Epithelial cell of prostate (primary cell): Measurements from ENCODE around the gene RASAL1.

Source experiments
- DNase-seq: peaks from one replicate; pipeline ENCODE4 v3.0.0-alpha.2; 2011; ENCODE audit warnings: low read depth, low spot score
- H3K27ac ChIP-seq: fragments of 450-650 bp; 2 replicates; pipeline ENCODE4 v1.5.1; 2017; ENCODE audit warnings: mild to moderate bottlenecking

The RASAL1 gene

GRCh38 chr12:113063396-113064350 lies 71.9 kb downstream of the RASAL1 start:
- no peak overlapping the region for H3K27ac ChIP-seq
- no peak for DNase-seq

DNA sequence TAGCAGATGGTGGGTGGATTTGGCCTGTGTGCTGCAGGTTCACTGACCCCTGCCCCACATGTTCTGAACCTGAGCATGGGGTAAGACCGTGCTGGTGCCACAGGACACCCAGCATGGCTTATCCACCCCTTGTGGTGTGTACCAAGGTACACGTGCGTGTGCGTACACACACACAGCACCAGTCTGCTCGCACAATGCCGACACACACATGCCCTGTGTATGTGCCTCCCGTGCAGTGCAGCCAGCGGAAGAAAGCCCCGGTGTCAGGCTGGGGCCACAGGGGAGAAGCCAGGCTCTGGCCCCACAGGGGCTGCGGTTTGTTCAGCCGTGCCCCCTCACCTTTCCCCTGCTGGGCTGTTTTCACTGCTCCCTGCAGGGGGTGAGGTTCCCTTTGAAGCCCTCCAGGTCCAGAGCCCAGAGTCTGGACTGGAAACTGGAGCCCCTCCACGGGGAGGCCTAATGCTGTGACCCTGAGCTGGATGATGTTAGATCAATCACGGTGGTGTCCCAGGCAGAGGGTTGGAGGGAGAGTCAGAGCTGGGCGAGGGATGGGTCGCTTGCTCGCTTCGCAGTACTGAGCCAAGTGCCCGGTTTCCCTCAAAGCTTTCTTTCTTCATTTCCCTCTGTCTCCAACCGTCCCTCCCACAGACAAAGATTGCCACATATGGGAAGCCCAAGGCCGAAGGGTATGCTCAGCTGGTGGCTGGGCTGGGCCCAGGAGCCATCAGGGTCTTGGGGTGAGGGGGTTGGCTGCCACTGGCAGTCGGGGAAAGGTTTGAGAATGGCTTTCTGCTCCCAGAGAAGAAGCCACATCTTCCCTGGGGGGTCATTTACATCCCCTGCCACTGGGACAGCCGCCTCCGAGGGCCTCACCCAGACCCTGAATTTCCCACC lies 72.8 kb downstream of the RASAL1 start:
- no peak overlapping the region for H3K27ac ChIP-seq
- DNase-seq: no peak

DNA sequence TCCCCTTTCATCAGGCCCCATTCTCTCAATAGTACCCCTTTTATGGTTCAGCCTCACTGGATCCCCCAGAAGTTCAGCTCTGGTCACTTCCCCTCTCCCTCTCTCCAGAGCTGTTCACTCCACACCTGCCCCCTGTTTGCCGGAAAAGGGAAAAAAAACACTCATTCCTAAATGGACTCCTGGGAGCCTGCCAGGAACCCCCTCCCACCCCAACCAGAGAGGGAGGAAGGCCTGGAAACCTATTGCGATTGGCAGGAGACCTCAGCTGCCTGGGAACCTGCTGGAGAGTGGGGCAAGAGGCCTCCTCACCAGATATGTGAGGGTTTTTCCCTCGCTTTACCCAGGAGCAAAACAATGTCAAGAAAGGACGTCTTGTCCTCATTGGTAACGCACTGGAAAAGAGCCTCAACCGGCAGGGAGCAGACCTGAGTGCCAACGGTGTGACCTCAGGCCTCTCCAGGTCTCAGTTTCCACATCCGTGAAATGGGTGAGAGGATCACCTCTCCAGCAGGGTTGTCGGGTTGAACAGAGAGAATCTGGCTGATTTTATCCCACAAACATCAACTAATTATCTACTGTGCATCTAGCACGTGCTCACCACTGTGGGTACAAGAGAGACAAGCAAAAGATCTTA lies 74.4 kb downstream of the RASAL1 start:
- H3K27ac ChIP-seq: no peak overlapping the region
- DNase-seq: no peak

DNA sequence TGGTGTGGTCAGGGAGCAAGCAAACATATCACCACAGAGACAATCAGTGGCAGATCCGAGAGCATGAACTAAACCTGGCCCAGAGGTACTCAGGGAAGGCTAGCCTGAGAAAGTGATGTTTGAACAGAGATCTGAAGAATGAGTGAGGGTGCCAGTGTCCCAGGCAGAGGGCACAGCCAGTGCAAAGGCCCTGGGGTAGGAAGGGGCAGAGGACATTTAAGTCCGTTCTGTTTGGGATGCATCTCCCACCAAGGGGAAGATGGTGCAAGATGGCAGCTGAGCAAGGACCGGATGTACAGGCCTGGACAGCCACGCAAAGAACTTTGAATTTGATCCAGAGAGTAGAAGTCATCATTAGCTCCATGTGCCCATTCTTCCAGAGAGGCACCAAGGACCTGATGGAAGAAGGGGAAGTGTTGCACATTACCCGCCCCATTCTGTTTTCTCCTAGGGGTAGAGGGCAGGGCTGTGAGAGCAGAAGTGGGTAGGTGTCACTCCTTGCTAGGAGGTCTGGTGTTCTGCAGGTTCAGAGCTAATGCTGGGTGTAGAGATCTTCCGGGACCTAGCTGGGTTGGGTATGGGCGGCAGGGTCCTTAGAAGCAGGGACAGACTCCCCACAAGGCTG lies 75.1 kb downstream of the RASAL1 start:
- no peak for DNase-seq
- H3K27ac ChIP-seq: no peak overlapping the region

GRCh38 chr12:113059071-113059595 lies 76.4 kb downstream of the RASAL1 start:
- no peak overlapping the region for H3K27ac ChIP-seq
- no peak for DNase-seq

GRCh38 chr12:113058553-113058952 lies 77.0 kb downstream of the RASAL1 start:
- no peak overlapping the region for H3K27ac ChIP-seq
- no peak for DNase-seq

- no peak overlapping the region for H3K27ac ChIP-seq
- no peak for DNase-seq
Observed at GRCh38 chr12:113057565-113058485, 77.7 kb downstream of the RASAL1 start.

DNA sequence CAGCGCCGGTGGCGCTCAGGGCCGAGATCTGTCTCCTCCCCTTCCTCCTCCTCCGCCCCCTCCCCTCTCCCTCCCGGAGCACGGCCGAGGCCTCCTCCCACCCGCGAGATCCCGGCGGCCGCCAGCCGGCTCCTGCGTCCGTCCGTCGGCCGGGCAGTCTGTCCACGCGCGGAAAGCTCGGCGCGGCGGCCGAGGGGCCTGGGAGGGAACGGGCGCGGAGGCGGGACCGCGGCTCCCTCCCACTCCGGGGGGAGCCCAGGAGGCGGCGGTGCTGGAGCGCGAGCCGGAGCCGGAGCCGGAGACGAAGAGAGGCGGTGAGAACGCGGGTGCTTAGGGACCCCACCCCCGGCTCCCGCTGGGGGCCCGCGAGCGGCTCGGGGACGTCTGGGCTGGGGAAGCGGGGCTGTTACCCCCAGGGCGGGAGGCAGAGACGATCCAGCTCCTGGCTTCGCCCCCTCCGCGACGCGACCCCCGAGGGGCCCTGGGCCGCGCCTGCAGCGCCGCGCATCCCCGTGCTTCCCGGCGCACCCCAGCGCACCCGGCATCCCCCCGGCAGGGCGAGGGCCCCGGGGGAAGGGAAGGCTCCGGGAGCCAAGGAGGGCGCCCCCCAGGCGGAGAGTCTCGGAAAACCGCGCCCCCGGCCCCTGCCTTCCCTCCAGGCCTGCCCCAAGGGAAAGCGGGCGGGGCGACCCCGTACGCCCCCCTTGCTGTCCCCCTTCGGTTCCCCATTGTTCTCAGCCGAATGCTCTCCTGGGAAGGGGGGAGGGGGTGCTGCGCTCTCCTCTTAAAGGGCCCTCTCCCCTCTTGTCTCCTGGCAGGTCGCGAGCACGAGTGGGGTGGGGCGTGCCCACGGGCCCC lies 78.7 kb downstream of the RASAL1 start, which contains the start of gene DTX1:
DTX1 (plus strand) TSS at position 100 of the 858 bp plus-strand sequence. CDS start 1,463 bp downstream, outside the sequence.
- H3K27ac ChIP-seq: no peak within 1 kb of the TSS
- no peak for DNase-seq

- no peak overlapping the region for H3K27ac ChIP-seq
Observed at GRCh38 chr12:113056381-113056630, 79.3 kb downstream of the RASAL1 start.

DNA sequence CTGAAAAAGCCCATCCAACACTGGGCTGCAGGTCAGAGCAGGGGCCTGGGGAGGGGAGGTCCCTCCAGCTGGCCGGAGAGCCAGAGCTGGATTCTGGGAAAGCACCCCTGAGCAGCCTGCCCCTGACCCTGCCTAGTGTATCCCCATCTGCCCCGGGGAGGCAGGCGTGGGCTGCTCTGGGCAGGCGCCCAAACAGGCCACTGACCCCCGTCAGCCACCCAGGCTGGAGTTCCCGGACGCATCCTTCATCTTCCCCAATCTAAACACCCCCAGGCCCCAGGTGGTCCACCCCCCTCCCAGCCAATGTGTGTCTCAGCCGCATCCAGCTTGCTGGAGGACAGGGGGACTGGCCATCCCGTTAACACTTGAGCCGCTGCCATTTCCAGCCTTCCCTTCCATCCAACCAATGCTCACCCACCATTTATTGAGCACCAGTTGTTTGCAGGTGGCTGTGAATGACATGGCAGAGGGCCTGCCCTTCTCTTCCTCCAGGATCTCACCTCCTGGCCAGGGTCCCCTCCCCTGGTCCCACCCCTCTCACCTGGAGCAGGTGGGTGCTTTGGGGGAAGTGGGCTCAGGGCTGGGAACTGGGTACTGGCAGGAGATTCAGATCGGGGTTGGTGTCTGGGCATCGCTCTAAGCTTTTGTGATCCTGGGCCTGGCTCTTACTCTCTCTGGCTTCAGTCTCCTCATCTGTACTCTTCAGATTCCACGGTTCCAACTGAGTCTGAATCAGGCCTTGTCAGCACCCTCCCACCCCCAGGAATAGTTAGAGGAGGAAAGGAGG lies 79.8 kb downstream of the RASAL1 start:
- no peak overlapping the region for H3K27ac ChIP-seq
- no peak for DNase-seq

More at GRCh38 chr12:113056381-113056630, 79.3 kb downstream of the RASAL1 start:
- no peak for DNase-seq

DNA sequence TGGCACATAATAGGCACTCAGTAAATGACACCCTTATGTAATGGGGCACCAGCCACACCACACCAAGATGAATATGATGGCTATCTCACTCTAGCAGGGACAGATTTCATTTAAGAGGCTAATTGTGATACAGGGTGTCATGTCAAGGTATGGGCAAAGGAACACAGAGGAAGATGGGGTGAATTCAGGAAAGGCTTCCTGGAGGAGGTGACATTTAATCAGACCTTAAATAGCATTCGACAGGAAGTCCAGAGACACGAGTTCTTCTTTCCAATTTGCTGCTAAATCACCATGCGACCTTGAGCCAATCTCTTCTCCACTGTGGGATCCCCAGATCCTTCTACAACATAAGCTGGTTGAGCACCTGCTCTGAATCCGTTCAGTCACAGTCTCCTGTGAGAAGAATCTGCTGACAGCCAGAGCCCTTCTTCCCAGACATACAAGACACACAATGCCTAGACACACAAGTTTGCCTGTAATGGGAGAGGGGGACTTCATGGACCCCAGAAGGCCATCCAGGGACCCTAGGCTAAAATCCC lies 80.5 kb downstream of the RASAL1 start:
- no peak overlapping the region for H3K27ac ChIP-seq

DNA sequence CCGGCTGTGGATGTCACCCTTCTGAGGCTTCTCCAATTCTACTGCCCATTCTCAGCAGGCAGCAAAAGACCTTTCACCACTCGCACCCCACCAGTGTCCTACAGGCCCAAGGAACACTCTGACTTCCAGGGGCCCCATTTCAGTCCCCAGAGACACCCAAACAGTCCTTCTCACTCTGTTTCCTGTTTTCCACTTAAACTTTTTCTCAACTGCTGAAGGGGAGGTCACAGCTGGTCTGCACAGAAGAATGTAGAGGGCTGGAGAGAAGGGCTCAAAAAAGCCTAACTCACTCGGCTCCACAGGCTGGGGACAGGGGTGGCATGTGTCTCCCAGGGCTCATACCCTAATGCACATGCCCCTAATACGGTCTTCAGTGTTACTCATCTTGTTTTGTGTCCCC lies 83.2 kb downstream of the RASAL1 start:
- no peak for DNase-seq
- H3K27ac ChIP-seq: no peak overlapping the region

More for the DNA sequence above, 80.5 kb downstream of the RASAL1 start:
- DNase-seq: no peak

GRCh38 chr12:113051759-113052158 lies 83.8 kb downstream of the RASAL1 start:
- DNase-seq: no peak
- H3K27ac ChIP-seq: no peak overlapping the region

- H3K27ac ChIP-seq: no peak overlapping the region
- no peak for DNase-seq
Observed at GRCh38 chr12:113050795-113051194, 84.8 kb downstream of the RASAL1 start.

GRCh38 chr12:113049976-113050742 lies 85.4 kb downstream of the RASAL1 start:
- DNase-seq: no peak
- H3K27ac ChIP-seq: no peak overlapping the region
